ENCODE results near the gene MXD3.
"Not testable (repeated sequence)": the region's sequence is repeated elsewhere in the genome, so short reads cannot be mapped to it uniquely, and the experiment has no call there.

- TF ChIP-seq CTCF, POLR2A, POLR2AphosphoS5 (IDR thresholded peaks at IDR 0.05): not testable (repeated sequence)
Measured at GRCh38 chr5:177360740-177361139, 49.0 kb upstream of the MXD3 start.

Data from breast epithelium (tissue), 3 donors.